Prostate gland (tissue), 2 donors: ENCODE results near the gene CRISPLD2. TPM values are rescaled to one million over a fixed set of nuclear protein-coding genes. Genes with fewer than 3 reads are reported as not detected.

Source experiments
- DNase-seq: peaks from one replicate; pipeline ENCODE4 v3.0.0-alpha.2; 2019; ENCODE audit warnings: low spot score
- H3K27ac ChIP-seq, 2 donors: fragments of 200-600 bp; sonication (generic); 2 replicates each; pipeline ENCODE4 v1.5.1; 2017 to 2019
- H3K27me3 ChIP-seq: fragments of 200-600 bp; sonication (generic); replicated peaks from 2 replicates; pipeline ENCODE4 v1.5.1; 2019; ENCODE audit not compliant: insufficient read depth
- H3K36me3 ChIP-seq, 2 donors: fragments of 200-600 bp; sonication (generic); 1 replicate in 1 of 2; 2 replicates in 1 of 2; pipeline versions ENCODE4 v1.5.1 to v1.8.1; 2017 to 2019
- H3K4me1 ChIP-seq: fragments of 200-600 bp; sonication (generic); replicated peaks from 2 replicates; pipeline ENCODE4 v1.5.1; 2019
- H3K4me3 ChIP-seq, 2 donors: fragments of 200-600 bp; sonication (generic); 2 replicates each; pipeline ENCODE4 v1.5.1; 2017 to 2019
- H3K9me3 ChIP-seq: fragments of 200-600 bp; sonication (generic); 2 replicates; pipeline ENCODE4 v1.5.1; 2017
- CTCF ChIP-seq, 4 experiments: fragments of 200-600 bp in 2 of 4; fragments of 450-650 bp in 2 of 4; sonication (generic) in 2 of 4; IDR thresholded peaks; 1 replicate in 3 of 4; 2 replicates in 1 of 4; pipeline ENCODE4 v1.5.1; 2016 to 2019; ENCODE audit warnings: antibody characterized with exemption in 4 of 4, mild to moderate bottlenecking in 2 of 4, moderate library complexity in 2 of 4
- POLR2A ChIP-seq: fragments of 450-650 bp; IDR thresholded peaks from one replicate; pipeline ENCODE4 v1.6.1; 2016; ENCODE audit warnings: antibody characterized with exemption, mild to moderate bottlenecking
- POLR2AphosphoS5 ChIP-seq: sonication (generic); formaldehyde crosslinking; IDR thresholded peaks from one replicate; pipeline ENCODE4 v1.6.1; 2017; ENCODE audit warnings: antibody characterized with exemption
- WGBS: methylation state at CpG from one replicate; pipeline ENCODE4 v1.1.5; 2018; 5-methylcytosine and 5-hydroxymethylcytosine counted together
- intact Hi-C: fragments of 100-400 bp; cut with DNase I; formaldehyde crosslinking; loops from one replicate; pipeline ENCODE4 v1.14.2; 2022
- total RNA-seq, 2 donors: library from RNA; depleted of rRNA; stranded (reverse); fragments of >200 nt; gene quantifications; one replicate each; pipeline ENCODE4 v1.1.0, GENCODE V29; 2016

Gene CRISPLD2
- total RNA-seq, 2 donors from 2014 or later, result 186 to 226 TPM

DNA sequence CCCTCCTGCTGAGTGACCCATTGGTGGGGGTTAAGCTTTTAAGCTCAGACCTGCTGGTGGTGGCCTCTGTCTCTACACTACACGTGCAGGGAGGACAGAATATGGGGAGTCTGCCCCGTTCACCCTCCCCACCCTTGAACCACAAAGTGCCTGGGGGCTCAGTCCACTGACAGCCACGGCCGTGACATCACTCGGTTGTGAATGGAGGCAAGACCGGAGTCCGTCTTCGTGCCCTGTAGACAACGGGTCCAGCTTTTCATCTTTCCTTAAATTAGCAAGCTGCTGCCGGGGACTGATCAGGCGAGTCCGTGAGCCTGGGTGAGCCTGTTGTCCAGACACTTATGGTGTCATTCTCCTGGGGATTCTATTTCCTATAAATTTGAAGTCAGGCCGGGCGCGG, 67.4 kb downstream of the CRISPLD2 start:
- no peak for DNase-seq
- intact Hi-C loops, result no loop called here
- Histone ChIP-seq H3K4me1 (peaks cover 5% of the 10 kb centered on the region), H3K9me3 (no peaks in the 10 kb centered on the region), H3K27ac (no peak overlapping the region), H3K27me3 (no peaks in the 10 kb centered on the region), H3K36me3 (no peaks in the 10 kb centered on the region), H3K4me3 (no peak overlapping the region)
- no peak for TF ChIP-seq CTCF (IDR thresholded peaks at IDR 0.05)
- TF ChIP-seq POLR2A, result no peak
- no peak for TF ChIP-seq POLR2AphosphoS5
- WGBS, result 92% methylated on average over 15 of the region's 15 CpGs

DNA sequence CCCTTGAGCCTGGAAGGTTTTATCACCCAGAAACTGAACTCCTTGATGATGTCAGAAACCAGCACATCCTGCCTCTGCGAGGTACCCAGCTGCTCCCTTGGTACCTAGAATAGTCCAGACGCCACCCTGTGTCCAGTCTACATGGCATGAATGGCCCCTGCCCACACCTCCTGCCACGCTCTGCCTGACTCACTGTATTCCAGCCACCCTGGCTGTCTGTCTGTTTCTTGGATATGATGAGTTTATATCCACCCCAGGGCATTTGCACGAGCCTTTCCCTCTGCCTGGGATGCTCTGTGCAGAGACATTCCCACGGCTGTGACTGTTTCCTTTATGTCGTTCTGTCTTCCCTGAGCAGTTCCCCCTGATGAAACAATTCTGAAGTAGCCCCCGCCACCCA, 68.7 kb downstream of the CRISPLD2 start:
- Histone ChIP-seq H3K9me3 (no peaks in the 10 kb centered on the region), H3K4me3 (no peak overlapping the region), H3K27me3 (no peaks in the 10 kb centered on the region), H3K27ac (no peak overlapping the region), H3K4me1 (peaks cover 5% of the 10 kb centered on the region), H3K36me3 (peaks cover 0 to 2% of the 10 kb centered on the region in 2 donors)
- no peak for DNase-seq
- TF ChIP-seq POLR2AphosphoS5 (no peak), CTCF (IDR thresholded peaks at IDR 0.05) (no peak), POLR2A (no peak)
- WGBS, result 91% methylated on average over 7 of the region's 7 CpGs
- intact Hi-C loops, result no loop called here

GRCh38 chr16:84889066-84889465, 69.3 kb downstream of the CRISPLD2 start:
- H3K27me3 ChIP-seq, result no peaks in the 10 kb centered on the region
- no peak overlapping the region for H3K4me3 ChIP-seq
- 75% methylated on average over 12 of the region's 12 CpGs for WGBS
- H3K4me1 ChIP-seq, result peaks cover 5% of the 10 kb centered on the region
- no peak for DNase-seq
- TF ChIP-seq POLR2A (no peak), POLR2AphosphoS5 (no peak), CTCF (IDR thresholded peaks at IDR 0.05) (no peak)
- H3K9me3 ChIP-seq, result no peaks in the 10 kb centered on the region
- H3K27ac ChIP-seq, result peak overlapping the region in 1 of 2 donors; percentile 30
- intact Hi-C loops, result no loop called here
- H3K36me3 ChIP-seq, result peaks cover 0 to 5% of the 10 kb centered on the region in 2 donors

DNA sequence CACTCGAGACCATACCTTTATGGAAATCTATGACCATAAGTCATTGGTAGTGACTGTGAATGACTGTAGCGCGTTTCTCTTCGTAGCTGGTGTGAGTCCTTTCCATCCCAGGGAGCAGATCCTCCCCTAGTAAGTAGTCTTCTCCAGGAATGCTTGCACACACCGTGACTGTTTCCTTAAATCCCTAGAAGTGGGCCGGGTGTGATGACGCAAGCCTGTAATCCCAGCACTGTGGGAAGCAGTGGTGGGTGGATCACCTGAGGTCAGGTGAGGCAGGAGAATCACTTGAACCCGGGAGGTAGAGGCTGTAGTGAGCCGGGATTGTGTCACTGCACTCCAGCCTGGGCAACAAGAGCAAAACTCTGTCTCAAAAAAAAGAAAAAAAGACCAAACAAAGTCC, 70.6 kb downstream of the CRISPLD2 start:
- peak overlapping the region in 1 of 2 donors; percentile 33 for H3K27ac ChIP-seq
- DNase-seq, result no peak
- intact Hi-C loops, result no loop called here
- peaks cover 0 to 5% of the 10 kb centered on the region in 2 donors for H3K36me3 ChIP-seq
- no peak overlapping the region for H3K4me3 ChIP-seq
- no peaks in the 10 kb centered on the region for H3K27me3 ChIP-seq
- WGBS, result 92% methylated on average over 9 of the region's 9 CpGs
- no peaks in the 10 kb centered on the region for H3K9me3 ChIP-seq
- no peaks in the 10 kb centered on the region for H3K4me1 ChIP-seq
- no peak for TF ChIP-seq POLR2A
- TF ChIP-seq CTCF (IDR thresholded peaks at IDR 0.05), result no peak
- no peak for TF ChIP-seq POLR2AphosphoS5

- DNase-seq, result no peak
- 76% methylated on average over 17 of the region's 17 CpGs for WGBS
- Histone ChIP-seq H3K9me3 (no peaks in the 10 kb centered on the region), H3K27ac (peak overlapping the region in 1 of 2 donors; percentile 26), H3K4me1 (no peaks in the 10 kb centered on the region), H3K27me3 (no peaks in the 10 kb centered on the region), H3K36me3 (peaks cover 0 to 5% of the 10 kb centered on the region in 2 donors), H3K4me3 (no peak overlapping the region)
- intact Hi-C loops, result no loop called here
- TF ChIP-seq POLR2A (no peak), CTCF (IDR thresholded peaks at IDR 0.05) (no peak), POLR2AphosphoS5 (no peak)
These were observed 71.5 kb downstream of the CRISPLD2 start for GRCh38 chr16:84891149-84891795.
